DND-41 (cell line): Measurements from ENCODE around the gene TRIM44.

Experiments used
- ATAC-seq: fragments of 200-7000 bp; cut with Tn5 transposase; 3 replicates; pipeline ENCODE4 v1.9.1; 2021; ENCODE audit warnings: low read depth; ENCODE audit not compliant: insufficient read depth
- DNase-seq: peaks from one replicate; pipeline ENCODE4 v3.0.0-alpha.2; 2020
- H2AFZ ChIP-seq: 2 replicates; pipeline ENCODE4 v1.6.0; 2012; ENCODE audit warnings: low read depth, low read length
- H3K27ac ChIP-seq: 2 replicates; pipeline ENCODE4 v1.5.1; 2012; ENCODE audit warnings: low read length, inconsistent platforms
- H3K27me3 ChIP-seq: fragments of 200-600 bp; sonication (generic); 2 replicates; pipeline ENCODE4 v1.6.0; 2012; ENCODE audit warnings: low read length, mild to moderate bottlenecking, inconsistent platforms; ENCODE audit not compliant: insufficient read depth, poor library complexity
- H3K36me3 ChIP-seq: 2 replicates; pipeline ENCODE4 v1.5.1; 2012; ENCODE audit warnings: low read length, inconsistent platforms; ENCODE audit not compliant: insufficient read depth
- H3K4me1 ChIP-seq: 2 replicates; pipeline ENCODE4 v1.5.1; 2012; ENCODE audit warnings: mild to moderate bottlenecking, low read length; ENCODE audit not compliant: insufficient read depth
- H3K4me2 ChIP-seq: 2 replicates; pipeline ENCODE4 v1.6.0; 2012; ENCODE audit warnings: mild to moderate bottlenecking, moderate library complexity, low read length, inconsistent platforms; ENCODE audit not compliant: insufficient read depth
- H3K4me3 ChIP-seq, 2 experiments: fragments of 200-600 bp in 1 of 2; shearing (Covaris generic) in 1 of 2; 2 replicates each; pipeline ENCODE4 v1.5.1; 2012 to 2016; ENCODE audit warnings: inconsistent platforms in 2 of 2, low read length in 2 of 2, mild to moderate bottlenecking in 2 of 2, low read depth in 1 of 2, moderate library complexity in 1 of 2
- H3K79me2 ChIP-seq: 2 replicates; pipeline ENCODE4 v1.6.0; 2012; ENCODE audit warnings: low read length, inconsistent platforms; ENCODE audit not compliant: insufficient read depth
- H3K9ac ChIP-seq: 2 replicates; pipeline ENCODE4 v1.6.0; 2012; ENCODE audit warnings: low read depth, mild to moderate bottlenecking, inconsistent platforms, low read length, moderate library complexity
- H3K9me3 ChIP-seq: 2 replicates; pipeline ENCODE4 v1.5.1; 2012; ENCODE audit warnings: low read length, moderate library complexity, mild to moderate bottlenecking, inconsistent platforms; ENCODE audit not compliant: insufficient read depth, severe bottlenecking
- H4K20me1 ChIP-seq: 2 replicates; pipeline ENCODE4 v1.6.0; 2012; ENCODE audit warnings: low read length; ENCODE audit not compliant: insufficient read depth
- CTCF ChIP-seq: IDR thresholded peaks from 2 replicates; pipeline ENCODE4 v1.5.1; 2012; ENCODE audit warnings: borderline replicate concordance, low read length, moderate library complexity, mild to moderate bottlenecking; ENCODE audit not compliant: poor library complexity, severe bottlenecking; ENCODE audit errors: extremely low read depth
- EZH2 ChIP-seq: IDR thresholded peaks from 3 replicates; pipeline ENCODE4 v1.6.1; 2012; ENCODE audit warnings: borderline replicate concordance, low read depth, mild to moderate bottlenecking, moderate library complexity, low read length, inconsistent platforms; ENCODE audit not compliant: severe bottlenecking

TRIM44 gene

DNA sequence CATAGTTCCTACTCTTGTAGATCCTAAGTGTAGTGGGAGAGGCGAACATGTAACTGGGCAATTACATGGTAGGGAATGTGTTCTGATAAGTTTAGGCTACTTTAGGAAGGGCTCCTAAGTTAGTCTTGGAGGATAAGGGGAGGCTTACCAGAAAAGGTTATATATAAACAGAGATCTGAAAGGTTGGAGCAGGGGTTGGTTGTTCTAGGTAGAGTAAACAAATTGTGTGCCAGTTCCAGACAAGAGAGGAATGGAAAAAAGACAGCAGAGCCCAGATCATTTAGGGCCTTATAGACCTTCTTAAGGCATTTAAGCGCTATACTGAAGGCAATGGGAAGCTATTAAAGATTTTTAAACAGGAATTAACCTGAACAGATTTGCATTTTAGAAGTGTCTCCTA lies 74.4 kb downstream of the TRIM44 start:
- H3K27ac ChIP-seq, result no peak overlapping the region
- no peaks in the 10 kb centered on the region for H3K9me3 ChIP-seq
- TF ChIP-seq EZH2 (no peak), CTCF (no peak)
- H3K9ac ChIP-seq, result no peak overlapping the region
- no peak for ATAC-seq
- no peak overlapping the region for H2AFZ ChIP-seq
- H3K4me1 ChIP-seq, result no peaks in the 10 kb centered on the region
- no peak overlapping the region for H3K4me2 ChIP-seq
- H4K20me1 ChIP-seq, result no peaks in the 10 kb centered on the region
- no peak overlapping the region for H3K4me3 ChIP-seq
- H3K36me3 ChIP-seq, result no peaks in the 10 kb centered on the region
- DNase-seq, result no peak
- no peaks in the 10 kb centered on the region for H3K79me2 ChIP-seq
- no peaks in the 10 kb centered on the region for H3K27me3 ChIP-seq

GRCh38 chr11:35740061-35740799 lies 77.7 kb downstream of the TRIM44 start:
- Histone ChIP-seq H3K27me3 (no peaks in the 10 kb centered on the region), H3K4me1 (no peaks in the 10 kb centered on the region), H3K27ac (no peak overlapping the region), H3K4me3 (no peak overlapping the region), H4K20me1 (no peaks in the 10 kb centered on the region), H3K79me2 (no peaks in the 10 kb centered on the region), H3K9me3 (no peaks in the 10 kb centered on the region), H3K9ac (no peak overlapping the region), H3K36me3 (no peaks in the 10 kb centered on the region), H2AFZ (no peak overlapping the region), H3K4me2 (no peak overlapping the region)
- ATAC-seq, result no peak
- TF ChIP-seq CTCF (no peak), EZH2 (no peak)
- DNase-seq, result no peak

GRCh38 chr11:35742707-35743454 lies 80.3 kb downstream of the TRIM44 start:
- TF ChIP-seq CTCF (no peak), EZH2 (no peak)
- Histone ChIP-seq H2AFZ (no peak overlapping the region), H3K4me2 (no peak overlapping the region), H3K4me3 (no peak overlapping the region), H3K36me3 (no peaks in the 10 kb centered on the region), H3K4me1 (no peaks in the 10 kb centered on the region), H3K9ac (no peak overlapping the region), H3K9me3 (no peaks in the 10 kb centered on the region), H3K27ac (no peak overlapping the region), H3K27me3 (no peaks in the 10 kb centered on the region), H3K79me2 (no peaks in the 10 kb centered on the region), H4K20me1 (no peaks in the 10 kb centered on the region)
- ATAC-seq (no peak), DNase-seq (no peak)
